GM19372 (cell line): Measurements from ENCODE around the gene DHX32.
"Not testable (repeated sequence)": the region's sequence is repeated elsewhere in the genome, so short reads cannot be mapped to it uniquely, and the experiment has no call there.

ENCODE experiments used
- ATAC-seq: cut with Tn5 transposase; IDR thresholded peaks from one replicate; pipeline ENCODE4 v1.9.1; 2021; ENCODE audit warnings: mild to moderate bottlenecking, low read depth, moderate library complexity; ENCODE audit not compliant: unreplicated experiment

The DHX32 gene, protein sequence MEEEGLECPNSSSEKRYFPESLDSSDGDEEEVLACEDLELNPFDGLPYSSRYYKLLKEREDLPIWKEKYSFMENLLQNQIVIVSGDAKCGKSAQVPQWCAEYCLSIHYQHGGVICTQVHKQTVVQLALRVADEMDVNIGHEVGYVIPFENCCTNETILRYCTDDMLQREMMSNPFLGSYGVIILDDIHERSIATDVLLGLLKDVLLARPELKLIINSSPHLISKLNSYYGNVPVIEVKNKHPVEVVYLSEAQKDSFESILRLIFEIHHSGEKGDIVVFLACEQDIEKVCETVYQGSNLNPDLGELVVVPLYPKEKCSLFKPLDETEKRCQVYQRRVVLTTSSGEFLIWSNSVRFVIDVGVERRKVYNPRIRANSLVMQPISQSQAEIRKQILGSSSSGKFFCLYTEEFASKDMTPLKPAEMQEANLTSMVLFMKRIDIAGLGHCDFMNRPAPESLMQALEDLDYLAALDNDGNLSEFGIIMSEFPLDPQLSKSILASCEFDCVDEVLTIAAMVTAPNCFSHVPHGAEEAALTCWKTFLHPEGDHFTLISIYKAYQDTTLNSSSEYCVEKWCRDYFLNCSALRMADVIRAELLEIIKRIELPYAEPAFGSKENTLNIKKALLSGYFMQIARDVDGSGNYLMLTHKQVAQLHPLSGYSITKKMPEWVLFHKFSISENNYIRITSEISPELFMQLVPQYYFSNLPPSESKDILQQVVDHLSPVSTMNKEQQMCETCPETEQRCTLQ

DNA sequence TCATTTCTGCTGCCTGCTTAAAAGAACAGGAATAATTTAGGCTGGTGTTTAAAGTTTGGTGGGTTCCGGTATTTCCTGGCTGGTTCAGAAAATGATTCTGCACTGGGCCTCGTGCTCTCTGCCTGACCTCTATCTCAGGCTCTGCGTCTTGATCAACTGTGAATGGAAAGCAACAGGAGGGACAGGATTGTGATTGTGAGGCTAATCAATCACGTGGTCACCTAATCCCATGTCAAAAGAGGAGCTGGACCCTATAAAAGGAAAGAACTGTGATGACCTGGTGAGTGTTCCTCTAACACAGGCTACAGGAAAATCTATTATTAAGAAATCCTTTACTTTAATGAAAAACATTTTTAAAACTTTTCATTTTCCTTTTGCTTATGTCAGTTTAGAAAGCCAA, at the start of gene DHX32:
Gene DHX32 (minus strand): TSS at position 101 of the 400 bp plus-strand sequence. CDS start 468 bp downstream, outside the sequence.
- ATAC-seq = no peak

DNA sequence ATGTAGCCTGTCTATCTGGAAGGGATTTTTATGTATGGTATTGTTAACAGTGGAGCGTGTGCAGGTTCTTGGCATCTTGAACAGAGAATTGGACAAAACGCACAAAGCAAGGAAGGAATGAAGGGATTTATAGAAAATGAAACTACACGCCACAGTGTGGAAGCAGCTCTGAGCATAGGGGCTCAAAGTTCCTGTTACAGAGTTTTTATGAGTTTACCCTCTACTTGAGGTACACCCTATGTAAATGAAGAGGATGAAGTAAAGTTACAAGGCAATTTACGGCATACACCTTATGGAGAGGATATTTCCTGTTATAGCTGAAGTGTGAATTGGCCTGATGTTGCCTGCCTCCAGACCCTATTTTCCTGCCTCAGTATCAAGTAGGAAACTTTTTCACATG, 48.5 kb upstream of the DHX32 start:
- ATAC-seq = no peak

DNA sequence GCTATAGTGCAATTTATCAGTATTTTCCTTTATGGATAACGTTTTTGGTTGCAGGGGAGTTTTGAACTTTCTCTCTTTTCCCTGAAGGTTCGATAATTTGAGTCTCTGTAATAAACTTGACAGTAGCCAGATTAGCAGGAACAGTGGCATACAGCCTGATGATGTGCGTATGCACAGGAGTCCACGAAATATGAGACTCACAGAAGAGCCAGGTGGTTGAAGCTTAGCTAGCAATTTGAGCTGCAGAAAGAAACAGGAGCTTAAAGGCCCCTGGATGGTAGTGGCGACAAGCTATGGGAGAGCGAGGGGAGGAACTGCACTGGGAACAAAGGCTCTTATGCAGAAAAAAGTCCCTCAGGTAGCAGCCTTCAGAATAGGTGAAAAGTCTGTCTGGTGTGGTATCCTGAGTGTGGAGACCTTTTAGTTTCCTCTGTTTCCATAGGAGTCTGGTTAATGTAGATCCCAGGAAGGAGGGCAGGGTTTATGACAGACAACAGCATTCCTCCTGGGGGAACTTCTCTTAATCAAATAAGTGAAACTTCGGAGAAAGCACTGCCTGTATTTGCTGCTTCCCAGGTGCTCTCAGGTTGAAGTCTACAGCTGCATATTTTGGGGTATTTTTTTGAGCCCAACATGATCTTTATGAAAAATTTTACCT, 48.0 kb upstream of the DHX32 start:
- ATAC-seq = no peak

DNA sequence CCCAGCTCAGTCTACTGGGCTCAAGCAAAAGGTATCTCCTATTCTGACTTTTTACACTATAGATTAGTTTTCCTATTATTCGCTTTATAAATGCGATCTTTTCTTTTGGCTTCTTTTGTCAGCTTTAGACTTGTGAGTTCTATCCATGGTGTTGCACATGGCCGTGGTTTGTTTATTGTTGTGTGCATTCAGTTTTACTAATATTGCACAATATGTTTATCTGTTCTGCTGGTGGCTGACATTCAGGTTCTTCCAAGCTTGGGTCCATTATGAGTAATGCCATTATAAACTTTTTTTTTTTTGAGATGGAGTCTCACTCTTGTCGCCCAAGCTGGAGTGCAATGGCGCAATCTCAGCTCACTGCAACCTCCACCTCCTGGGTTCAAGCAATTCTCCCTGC, 46.2 kb upstream of the DHX32 start:
- not testable (repeated sequence) for ATAC-seq

DNA sequence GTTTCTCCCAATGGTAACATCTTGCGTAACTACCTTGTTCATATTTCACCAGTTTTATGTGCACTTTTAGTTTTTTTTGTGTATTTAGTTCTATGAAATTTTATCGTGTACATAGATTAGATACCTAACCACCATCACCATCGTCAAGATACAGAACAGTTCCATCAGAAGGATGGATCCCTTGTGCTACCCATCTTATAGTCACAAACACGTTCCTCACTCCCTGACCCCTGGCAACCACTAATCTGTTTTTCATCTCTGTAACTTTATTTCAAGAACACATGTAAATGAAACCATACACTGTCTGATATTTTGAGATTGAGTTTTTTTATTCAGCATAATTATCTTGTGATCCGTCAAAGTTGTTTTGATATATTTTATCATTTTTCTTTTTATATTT, 45.2 kb upstream of the DHX32 start:
- no peak for ATAC-seq

DNA sequence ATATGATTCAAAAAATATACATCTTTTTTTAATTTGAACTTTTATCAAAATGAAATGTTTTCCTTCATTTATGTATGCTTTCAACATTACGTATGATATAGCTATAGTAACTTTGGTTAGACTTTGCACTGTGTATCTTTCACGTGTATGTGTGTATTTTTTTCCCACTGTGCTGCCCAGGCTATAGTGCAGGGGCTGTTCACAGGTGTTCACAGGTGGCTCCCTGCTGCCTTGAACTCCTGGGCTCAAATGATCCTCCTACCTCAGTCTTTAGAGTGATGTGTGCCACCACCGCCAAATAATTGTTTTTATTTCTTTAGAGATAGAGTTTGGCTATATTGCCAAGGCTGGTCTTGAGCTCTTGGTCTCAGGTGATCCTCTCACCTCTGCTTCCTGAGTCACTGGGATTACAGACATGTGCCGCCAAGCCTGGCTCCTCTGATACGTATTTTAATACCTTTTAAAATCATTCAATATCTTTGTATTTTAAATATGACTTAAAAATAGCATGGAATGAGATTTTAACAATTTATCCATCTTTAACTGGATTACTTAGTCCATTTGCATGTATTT, 44.3 kb upstream of the DHX32 start:
- ATAC-seq = no peak

DNA sequence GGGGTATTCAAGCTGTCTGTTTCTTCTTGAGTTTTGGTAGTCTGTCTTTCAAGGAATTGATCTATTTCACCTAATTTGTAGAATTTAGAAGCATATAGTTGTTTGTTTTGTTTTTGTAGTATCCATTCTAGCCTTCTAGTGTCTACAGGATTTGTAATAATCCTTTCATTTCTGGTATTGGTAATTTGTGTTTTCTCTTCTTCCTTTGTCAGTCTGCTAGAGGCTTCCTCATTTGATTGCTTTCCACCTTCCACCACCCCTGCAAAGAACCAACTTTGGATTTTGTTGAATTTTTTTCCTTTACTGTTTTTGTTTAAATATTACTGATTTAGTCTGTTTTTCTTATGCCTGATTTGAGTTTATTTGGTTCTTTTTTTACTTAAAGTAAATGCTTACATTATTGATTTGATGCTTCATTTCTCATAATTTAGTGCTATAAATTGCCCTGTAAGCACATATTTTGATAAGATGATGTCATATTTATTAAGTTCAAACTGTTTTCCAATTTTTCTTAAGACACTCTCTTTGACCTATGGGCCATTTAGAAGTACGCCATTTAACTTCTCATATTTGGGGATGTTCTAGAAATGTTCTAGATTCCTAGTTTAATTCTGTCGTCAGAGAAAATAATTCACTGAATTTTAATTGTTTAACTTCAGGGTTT, 40.7 kb upstream of the DHX32 start:
- ATAC-seq = not testable (repeated sequence)

DNA sequence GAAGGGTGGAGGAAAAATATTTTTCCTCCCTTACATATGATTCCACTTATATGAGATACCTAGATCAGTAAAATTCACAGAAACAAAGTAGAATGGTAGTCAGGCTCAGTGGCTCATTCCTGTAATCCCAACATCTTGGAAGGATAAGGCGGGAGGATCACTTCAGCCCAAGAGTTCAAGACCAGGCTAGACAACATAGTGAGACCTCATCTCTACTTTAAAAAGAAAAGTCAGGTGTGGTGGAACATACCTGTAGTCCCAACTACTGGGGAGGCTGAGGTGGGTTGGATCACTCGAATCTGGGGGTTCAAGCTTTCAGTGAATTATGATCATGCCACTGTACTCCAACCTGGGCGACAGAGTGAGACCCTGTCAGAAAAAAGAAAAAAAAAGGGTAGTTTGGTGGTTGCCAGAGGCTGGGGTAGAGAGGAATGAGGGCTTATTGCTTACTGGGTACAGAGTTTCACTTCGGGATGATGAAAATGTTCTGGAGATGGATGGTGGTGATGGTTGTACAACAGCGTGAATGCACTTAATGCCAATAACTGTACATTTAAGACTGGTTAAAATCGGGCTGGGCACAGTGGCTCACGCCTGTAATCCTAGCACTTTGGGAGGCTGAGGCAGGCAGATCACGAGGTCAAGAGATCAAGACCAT, 36.7 kb upstream of the DHX32 start:
- ATAC-seq = not testable (repeated sequence)

DNA sequence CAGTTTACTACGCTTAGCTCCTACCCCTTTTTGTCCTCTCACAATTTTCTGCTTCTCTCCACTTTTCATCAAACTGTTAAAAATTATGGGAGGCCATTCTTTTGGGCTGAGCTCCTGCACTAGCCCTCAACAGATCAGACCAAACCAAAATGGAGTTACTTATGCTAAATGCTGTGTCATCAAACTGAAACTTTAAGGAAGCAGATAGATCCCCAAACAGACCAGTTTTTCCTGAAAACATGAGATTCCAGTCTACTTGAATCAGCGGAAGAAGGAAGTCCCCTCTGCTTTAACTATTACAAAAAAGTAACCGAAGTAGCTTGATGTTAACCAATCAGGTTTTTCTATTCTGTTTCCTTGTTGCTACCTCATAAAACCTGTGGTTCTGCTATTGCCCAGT, 35.9 kb upstream of the DHX32 start:
- ATAC-seq = no peak

DNA sequence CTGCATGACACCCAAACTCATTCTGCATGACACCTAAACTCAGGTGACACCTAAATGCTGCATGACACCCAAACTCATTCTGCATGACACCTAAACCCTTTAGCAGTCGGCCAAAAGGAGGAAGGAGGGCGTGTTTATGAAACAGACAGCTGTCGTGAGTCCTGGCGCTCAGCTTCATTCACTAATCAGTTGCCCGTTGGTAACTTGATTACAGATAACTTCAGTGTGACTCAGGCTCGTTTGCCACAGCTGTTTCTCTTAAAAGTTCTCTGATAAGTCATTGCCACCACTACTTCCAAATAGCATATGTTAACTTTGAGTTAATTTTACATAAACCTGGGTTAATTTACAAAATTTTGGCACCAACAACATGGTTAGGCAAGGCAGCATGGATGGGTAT, 32.2 kb upstream of the DHX32 start:
- not testable (repeated sequence) for ATAC-seq

DNA sequence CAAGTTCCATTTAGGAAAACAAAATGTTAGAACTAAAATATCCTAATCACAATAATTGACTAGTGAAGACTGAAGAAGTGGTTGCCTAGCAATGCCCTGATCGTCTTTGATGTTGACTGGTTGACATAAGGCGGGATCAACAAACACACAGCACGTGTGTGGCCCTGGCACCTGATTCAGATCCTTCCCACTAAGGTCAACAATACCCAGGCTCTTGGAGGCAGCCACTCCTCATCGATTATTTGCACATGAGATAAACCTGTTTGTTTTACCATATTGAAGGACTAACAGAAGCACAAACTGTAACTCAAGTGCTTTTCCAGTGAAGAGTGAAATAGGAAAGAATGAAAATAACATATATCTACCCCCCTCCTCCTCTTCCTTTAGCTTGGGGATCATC, 30.9 kb upstream of the DHX32 start:
- no peak for ATAC-seq

DNA sequence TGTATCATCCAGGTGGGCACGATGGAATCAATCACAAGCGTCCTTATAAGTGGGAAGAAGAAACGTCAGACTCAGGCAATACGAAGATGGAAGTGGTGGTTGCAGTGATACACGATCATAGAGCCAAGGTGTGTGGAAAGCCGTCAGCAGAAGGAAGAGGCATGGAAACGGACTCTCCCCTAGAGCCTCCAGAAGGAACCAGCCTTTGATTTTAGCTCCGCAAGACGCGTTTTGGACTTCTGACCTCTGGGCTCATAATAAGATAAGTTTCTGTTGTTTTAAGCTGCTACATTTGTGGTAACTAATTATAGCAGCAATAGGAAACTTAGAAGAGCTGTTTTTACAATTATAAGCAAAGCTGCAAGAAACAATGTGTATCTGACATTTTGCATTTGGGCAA, 30.1 kb upstream of the DHX32 start:
- no peak for ATAC-seq

DNA sequence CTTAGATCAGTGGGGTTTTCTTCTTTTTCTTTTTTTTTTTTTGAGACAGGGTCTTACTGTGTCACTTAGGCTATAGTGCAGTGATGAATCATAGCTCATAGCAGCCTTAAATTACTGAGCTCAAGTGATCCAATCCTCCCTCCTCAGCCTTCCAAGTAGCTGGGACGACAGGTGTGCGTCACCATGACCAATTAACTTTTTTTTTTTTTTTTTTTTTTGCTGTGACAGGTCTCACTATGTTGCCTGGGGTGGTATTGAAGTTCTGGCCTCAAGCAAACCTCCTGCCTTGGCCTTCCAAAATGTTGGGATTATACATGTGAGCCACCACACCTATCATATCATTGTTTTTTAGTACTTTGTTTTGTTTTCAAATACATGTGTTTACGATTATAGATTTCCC, 28.4 kb upstream of the DHX32 start:
- not testable (repeated sequence) for ATAC-seq

DNA sequence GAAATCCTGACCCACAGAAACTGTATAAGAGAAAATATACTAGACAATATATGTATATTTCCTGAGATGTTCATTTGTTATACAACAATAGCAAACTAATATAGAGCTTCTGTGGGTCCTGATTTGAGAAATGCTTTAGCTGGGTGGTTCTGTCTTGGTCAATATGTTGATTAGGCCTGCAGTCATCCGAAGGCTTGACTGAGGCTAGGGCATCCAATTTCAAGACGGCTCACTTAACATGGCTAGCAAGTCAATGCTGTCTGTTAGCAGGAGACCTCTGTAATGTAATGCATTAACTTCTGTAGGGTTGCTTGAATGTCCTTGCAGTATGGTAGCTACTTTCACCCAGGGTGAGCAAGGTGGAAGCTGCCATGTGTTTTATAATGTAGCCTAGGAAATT, 27.7 kb upstream of the DHX32 start:
- not testable (repeated sequence) for ATAC-seq

DNA sequence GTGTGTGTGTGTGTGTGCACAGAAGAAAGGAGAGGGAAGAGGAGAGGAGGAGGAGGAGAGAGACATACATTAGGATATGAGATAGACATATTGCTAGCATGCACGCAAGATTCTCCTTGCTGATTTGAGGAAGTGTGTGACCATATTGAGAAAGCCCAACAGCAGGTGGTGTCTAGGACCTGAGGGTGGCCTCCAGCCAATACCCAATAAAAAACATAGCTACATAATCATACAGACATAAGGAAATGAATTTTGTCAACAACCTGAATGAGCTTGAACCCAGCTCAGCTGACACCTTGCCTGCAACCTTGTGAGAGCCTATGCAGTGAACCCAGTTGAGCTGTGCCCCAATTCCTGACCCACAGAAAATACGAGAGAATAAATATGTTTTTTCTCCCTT, 26.5 kb upstream of the DHX32 start:
- not testable (repeated sequence) for ATAC-seq

DNA sequence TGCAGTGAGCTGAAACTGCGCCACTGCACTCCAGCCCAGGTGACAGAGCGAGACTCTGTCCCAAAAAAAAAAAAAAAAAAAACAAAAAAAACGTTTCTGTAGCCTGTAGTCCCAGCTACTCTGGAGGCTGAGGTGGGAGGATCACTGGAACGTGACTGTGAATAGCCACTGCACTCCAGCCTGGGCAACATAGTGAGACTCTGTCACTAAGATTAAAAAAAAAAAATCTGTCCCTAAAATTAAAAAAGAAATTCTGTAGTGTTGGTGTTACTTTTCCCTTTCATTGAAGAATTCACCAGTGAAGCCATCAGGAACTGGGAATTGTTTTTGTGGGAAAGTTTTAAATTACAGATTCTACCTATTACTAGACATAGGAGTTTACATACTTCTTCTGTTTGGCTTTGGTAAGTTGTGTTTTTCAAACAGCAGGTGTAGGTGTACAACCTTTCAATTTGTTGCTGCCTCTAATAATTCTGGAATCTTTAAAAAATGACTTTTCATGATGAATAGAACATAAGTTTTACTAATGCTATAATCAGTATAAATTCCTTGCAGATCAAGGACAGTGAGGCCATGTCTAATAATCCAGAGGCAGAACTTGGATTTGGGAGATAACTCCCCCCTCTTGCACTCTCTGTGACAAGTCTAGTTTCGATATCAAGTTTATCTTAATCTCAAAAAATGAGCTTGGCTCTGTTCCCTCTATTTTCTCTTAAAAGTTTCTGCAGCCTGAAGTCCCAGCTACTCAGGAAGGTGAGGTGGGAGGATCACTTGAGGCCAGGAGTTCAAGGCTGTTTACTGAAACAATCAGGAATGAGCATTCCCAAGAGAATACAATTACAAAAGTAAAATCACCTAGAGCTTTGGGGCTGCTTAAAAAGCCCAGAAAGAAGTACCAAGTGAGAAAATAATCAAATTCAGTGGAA, 24.2 kb upstream of the DHX32 start:
- not testable (repeated sequence) for ATAC-seq

DNA sequence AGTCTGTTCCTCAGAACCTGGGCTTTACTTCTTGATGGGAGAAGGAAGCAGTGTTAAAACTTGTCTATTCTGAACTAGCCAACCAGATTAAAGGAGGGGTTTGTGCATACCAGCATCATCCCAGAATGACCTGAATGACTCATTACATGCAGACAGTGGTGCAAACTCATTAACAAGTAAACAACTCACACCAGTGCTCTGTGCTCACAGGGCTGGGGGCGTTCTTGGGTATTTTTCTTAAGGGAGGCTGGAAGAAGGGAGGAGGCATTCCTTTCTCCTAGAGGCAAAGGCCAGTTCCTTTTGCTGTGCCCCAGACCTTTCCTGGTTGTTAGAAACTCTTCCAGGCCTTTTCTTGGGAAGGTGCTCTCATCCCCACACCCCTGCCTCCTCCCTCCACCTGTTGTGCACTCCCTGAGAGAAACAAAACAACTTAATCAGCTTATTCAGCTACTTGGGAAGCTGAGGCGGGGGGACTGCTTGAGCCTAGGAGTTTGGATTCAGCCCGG, 22.1 kb upstream of the DHX32 start:
- ATAC-seq = not testable (repeated sequence)

DNA sequence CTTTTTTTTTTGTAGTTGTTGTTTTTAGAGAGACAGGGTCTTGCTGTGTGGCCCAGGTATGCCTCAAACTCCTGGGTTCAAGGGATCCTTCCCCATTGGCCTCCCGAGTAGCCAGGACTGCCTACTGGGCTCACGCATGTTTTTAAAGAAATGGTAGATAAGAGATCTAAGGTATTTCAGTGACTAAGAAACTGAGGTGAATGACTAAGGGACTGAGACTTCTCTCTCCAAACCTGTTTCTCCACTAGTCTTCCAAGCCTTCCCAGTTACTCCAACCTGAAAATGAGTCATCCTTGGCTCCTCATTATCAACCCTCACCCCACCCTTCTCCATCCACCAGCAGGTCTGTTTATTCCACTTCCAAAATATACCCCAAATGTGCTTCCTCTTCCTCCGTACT, 19.9 kb upstream of the DHX32 start:
- not testable (repeated sequence) for ATAC-seq

DNA sequence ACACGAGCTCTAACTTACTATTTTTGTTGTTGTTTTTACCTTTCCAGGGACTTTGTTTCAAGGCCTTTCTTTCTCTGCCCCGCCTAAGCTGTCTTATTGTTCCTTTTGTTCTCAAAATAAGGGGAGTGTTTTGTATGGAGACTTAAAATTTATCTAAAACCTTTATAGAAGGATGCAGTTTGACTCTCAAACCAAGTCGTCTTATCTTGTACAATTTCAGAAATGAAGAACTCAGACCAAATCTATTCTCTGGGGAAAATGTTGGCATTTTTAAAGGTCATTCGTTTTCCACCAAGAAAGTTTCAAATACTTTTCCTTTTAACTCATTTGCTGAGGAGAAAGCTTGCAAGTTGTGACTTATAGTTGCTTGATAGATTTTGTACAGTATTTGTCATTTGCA, 16.2 kb upstream of the DHX32 start:
- not testable (repeated sequence) for ATAC-seq
